Effector memory CD8-positive, alpha-beta T cell (primary cell): ENCODE results near the gene CCDC192.

ENCODE experiments used
- ATAC-seq: fragments of 150-1000 bp; cut with Tn5 transposase; replicated peaks from 2 replicates; pipeline ENCODE4 v1.10.0; 2021; ENCODE audit warnings: mild to moderate bottlenecking, moderate library complexity
- DNase-seq, 3 experiments: peaks; one replicate each; pipeline ENCODE4 v3.0.0; 2021
- H3K27ac Mint-ChIP-seq, 2 donors: one replicate each; pipeline ENCODE4 v1.8.0; 2022; ENCODE audit warnings: mild to moderate bottlenecking in 2 of 2, mixed read lengths in 2 of 2, moderate library complexity in 2 of 2
- H3K27me3 Mint-ChIP-seq, 2 donors: one replicate each; pipeline ENCODE4 v1.8.0; 2022; ENCODE audit warnings: mixed read lengths in 2 of 2
- H3K36me3 Mint-ChIP-seq: one replicate; pipeline ENCODE4 v1.8.0; 2022; ENCODE audit warnings: mild to moderate bottlenecking, moderate library complexity, mixed read lengths; ENCODE audit not compliant: insufficient read depth
- H3K4me1 Mint-ChIP-seq, 2 donors: one replicate each; pipeline ENCODE4 v1.8.0; 2022; ENCODE audit warnings: low read depth in 2 of 2, mixed read lengths in 2 of 2
- H3K4me3 Mint-ChIP-seq, 2 donors: one replicate each; pipeline ENCODE4 v1.8.0; 2022; ENCODE audit warnings: mild to moderate bottlenecking in 2 of 2, mixed read lengths in 2 of 2, moderate library complexity in 2 of 2
- H3K9me3 Mint-ChIP-seq, 2 donors: one replicate each; pipeline ENCODE4 v1.8.0; 2022; ENCODE audit warnings: mixed read lengths in 2 of 2

The CCDC192 gene

DNA sequence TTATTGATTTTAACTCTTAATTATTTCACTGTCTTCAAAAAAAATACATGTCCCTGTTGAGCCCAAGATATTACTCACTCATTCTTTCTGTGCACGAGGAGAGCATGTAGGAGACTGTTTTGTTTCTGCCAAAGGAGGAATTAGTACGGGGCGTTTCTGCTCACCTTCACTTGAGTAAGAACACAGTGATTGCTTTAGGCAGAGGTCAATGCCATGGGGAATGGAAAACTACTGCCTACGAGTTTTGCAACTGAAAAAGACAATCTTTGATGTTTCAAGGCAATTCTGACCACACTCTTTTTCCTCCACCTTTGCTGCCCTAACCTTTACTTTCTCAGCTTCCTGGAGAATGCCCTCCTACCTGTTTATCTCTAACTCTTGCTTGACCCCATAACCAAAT lies 109.4 kb downstream of the CCDC192 start:
- no peak overlapping the region for H3K4me3 Mint-ChIP-seq
- H3K27ac Mint-ChIP-seq = no peak overlapping the region
- DNase-seq = no peak
- H3K27me3 Mint-ChIP-seq = peaks cover 21 to 32% of the 10 kb centered on the region in 2 donors
- ATAC-seq = no peak
- no peaks in the 10 kb centered on the region for H3K4me1 Mint-ChIP-seq
- no peaks in the 10 kb centered on the region for H3K36me3 Mint-ChIP-seq
- no peaks in the 10 kb centered on the region for H3K9me3 Mint-ChIP-seq

DNA sequence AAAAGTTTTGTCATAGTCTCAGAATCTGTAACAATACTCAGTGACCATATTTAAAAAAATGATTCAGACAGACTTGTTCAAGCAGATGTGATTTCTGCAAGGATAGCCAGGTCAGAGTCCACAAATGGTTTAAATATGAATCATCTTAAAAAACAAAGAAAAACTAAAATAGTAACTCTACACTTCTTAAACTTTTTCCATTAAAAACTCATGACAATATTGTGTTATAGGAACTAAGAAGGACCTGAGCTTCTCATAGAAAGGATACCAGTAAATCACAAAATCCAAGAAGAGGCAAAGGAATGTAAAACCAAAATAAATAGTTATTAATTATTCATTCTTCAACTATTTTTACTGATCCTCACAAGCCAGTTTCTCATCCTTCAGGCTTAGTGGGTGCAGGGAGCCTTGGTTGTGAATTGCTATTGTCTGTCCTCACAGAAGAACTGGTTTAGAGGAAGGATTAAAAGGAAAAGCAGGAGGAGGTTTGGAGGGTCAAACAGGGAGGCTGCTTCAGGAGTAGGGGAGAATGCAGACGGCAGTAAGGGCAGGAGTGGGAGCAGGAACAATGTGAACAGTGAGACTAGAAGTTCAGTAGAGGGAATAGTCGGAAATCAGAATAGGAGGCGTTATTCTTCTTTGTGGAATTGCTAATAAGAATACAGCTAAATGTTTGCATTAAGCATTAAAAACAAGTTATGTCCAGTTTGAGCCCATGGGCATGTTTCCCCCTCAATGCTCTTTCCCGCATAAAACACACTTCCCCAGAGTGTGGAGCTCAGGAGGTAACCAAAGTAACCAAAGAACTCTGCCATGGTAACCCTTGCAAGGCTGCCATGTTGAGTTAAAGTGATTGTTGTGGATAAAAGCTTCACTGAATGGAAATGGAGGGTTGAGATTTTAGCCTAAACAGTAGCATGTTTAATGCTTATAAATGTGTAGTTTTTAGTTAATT lies 110.7 kb downstream of the CCDC192 start:
- Mint-ChIP-seq H3K36me3 (no peaks in the 10 kb centered on the region), H3K4me3 (no peak overlapping the region), H3K9me3 (no peaks in the 10 kb centered on the region), H3K27me3 (peaks cover 31 to 34% of the 10 kb centered on the region in 2 donors), H3K4me1 (no peaks in the 10 kb centered on the region), H3K27ac (no peak overlapping the region)
- ATAC-seq (no peak), DNase-seq (no peak)

DNA sequence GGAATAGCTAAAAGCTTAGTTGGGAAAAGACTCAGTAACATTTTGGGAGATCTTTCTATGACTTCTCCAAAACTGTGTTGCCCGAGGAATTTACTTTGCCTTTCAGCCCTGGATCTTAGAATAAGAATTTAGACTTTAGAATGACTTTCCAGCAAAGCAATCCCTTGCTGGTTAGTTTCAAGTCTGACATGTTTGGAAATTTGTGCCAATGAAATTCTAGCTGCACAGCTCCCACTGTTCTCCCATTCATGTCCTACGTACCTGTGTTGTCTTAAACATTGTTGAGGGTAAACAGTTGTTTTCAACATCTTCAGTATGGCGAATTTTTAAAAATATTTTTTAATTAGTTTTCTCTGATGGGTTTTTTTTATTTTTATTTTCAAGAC lies 111.4 kb downstream of the CCDC192 start:
- H3K4me3 Mint-ChIP-seq = no peak overlapping the region
- no peak overlapping the region for H3K27ac Mint-ChIP-seq
- H3K36me3 Mint-ChIP-seq = no peaks in the 10 kb centered on the region
- no peaks in the 10 kb centered on the region for H3K9me3 Mint-ChIP-seq
- no peak for DNase-seq
- H3K4me1 Mint-ChIP-seq = no peaks in the 10 kb centered on the region
- H3K27me3 Mint-ChIP-seq = peaks cover 31 to 34% of the 10 kb centered on the region in 2 donors
- no peak for ATAC-seq

GRCh38 chr5:127820910-127821553 lies 117.8 kb downstream of the CCDC192 start:
- Mint-ChIP-seq H3K27me3 (peaks cover 7 to 9% of the 10 kb centered on the region in 2 donors), H3K9me3 (no peaks in the 10 kb centered on the region), H3K4me3 (no peak overlapping the region), H3K4me1 (no peaks in the 10 kb centered on the region), H3K36me3 (no peaks in the 10 kb centered on the region), H3K27ac (no peak overlapping the region)
- DNase-seq = no peak
- no peak for ATAC-seq

DNA sequence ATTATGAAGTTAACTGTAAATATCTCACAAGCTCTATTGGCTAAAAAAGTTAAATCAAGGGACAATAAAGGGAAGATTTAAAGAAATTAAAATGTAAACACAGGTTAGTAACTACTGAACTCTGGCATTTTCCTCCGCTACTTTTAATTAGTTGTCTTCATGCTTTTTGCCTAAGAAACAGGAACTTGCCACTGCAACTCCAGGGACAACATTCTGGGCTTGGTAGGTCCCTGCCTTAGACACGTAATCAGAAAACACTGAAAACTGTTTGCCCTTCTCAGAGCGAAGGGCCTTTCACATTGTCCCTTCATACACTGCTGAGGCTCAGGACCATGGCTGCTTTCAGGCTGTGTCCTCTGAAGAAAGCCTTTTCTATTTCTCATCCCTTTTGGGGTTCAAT lies 118.7 kb downstream of the CCDC192 start:
- H3K27me3 Mint-ChIP-seq = peaks cover 7 to 9% of the 10 kb centered on the region in 2 donors
- H3K4me1 Mint-ChIP-seq = no peaks in the 10 kb centered on the region
- H3K27ac Mint-ChIP-seq = no peak overlapping the region
- H3K9me3 Mint-ChIP-seq = no peaks in the 10 kb centered on the region
- H3K4me3 Mint-ChIP-seq = no peak overlapping the region
- no peak for DNase-seq
- ATAC-seq = no peak
- H3K36me3 Mint-ChIP-seq = no peaks in the 10 kb centered on the region

DNA sequence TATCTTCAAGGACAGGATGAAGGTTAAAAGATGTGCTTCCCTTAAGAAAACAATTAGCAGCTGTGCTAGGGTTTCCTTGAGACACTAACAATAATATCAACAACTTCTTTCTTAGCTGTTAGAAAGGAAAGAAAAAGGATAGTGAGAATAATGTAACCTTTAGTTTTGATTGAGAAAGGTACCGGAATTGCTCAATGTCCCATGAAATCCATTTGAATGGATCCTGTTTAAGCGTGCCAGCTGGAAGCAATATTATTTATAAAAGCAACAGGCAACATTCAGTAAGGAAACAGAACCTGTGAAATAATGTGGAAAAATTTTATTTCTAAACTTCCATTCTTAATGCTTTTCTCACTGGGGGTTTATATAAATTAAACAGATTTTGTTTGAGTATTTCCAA lies 120.9 kb downstream of the CCDC192 start:
- H3K9me3 Mint-ChIP-seq = no peaks in the 10 kb centered on the region
- ATAC-seq (no peak), DNase-seq (no peak)
- H3K4me3 Mint-ChIP-seq = no peak overlapping the region
- H3K4me1 Mint-ChIP-seq = no peaks in the 10 kb centered on the region
- H3K36me3 Mint-ChIP-seq = no peaks in the 10 kb centered on the region
- H3K27me3 Mint-ChIP-seq = peaks cover 4 to 17% of the 10 kb centered on the region in 2 donors
- no peak overlapping the region for H3K27ac Mint-ChIP-seq

GRCh38 chr5:127826011-127826410 lies 122.8 kb downstream of the CCDC192 start:
- Mint-ChIP-seq H3K36me3 (no peaks in the 10 kb centered on the region), H3K27me3 (peaks cover 7 to 17% of the 10 kb centered on the region in 2 donors), H3K4me1 (no peaks in the 10 kb centered on the region), H3K27ac (no peak overlapping the region), H3K9me3 (no peaks in the 10 kb centered on the region), H3K4me3 (no peak overlapping the region)
- no peak for DNase-seq
- ATAC-seq = no peak

- H3K4me1 Mint-ChIP-seq = no peaks in the 10 kb centered on the region
- H3K36me3 Mint-ChIP-seq = no peaks in the 10 kb centered on the region
- DNase-seq (no peak), ATAC-seq (no peak)
- no peak overlapping the region for H3K4me3 Mint-ChIP-seq
- no peaks in the 10 kb centered on the region for H3K9me3 Mint-ChIP-seq
- no peak overlapping the region for H3K27ac Mint-ChIP-seq
- H3K27me3 Mint-ChIP-seq = peaks cover 7 to 17% of the 10 kb centered on the region in 2 donors
Measured at GRCh38 chr5:127827451-127827850, 124.3 kb downstream of the CCDC192 start.

- H3K9me3 Mint-ChIP-seq = no peaks in the 10 kb centered on the region
- no peaks in the 10 kb centered on the region for H3K36me3 Mint-ChIP-seq
- no peaks in the 10 kb centered on the region for H3K4me1 Mint-ChIP-seq
- DNase-seq = no peak
- ATAC-seq = no peak
- no peak overlapping the region for H3K4me3 Mint-ChIP-seq
- H3K27me3 Mint-ChIP-seq = peaks cover 7 to 17% of the 10 kb centered on the region in 2 donors
- no peak overlapping the region for H3K27ac Mint-ChIP-seq
Measured at GRCh38 chr5:127830157-127830556, 127.0 kb downstream of the CCDC192 start.

GRCh38 chr5:127830829-127831598 lies 127.8 kb downstream of the CCDC192 start:
- Mint-ChIP-seq H3K4me1 (no peaks in the 10 kb centered on the region), H3K9me3 (no peaks in the 10 kb centered on the region), H3K27ac (no peak overlapping the region), H3K27me3 (peaks cover 7 to 17% of the 10 kb centered on the region in 2 donors), H3K36me3 (no peaks in the 10 kb centered on the region), H3K4me3 (no peak overlapping the region)
- DNase-seq = no peak
- no peak for ATAC-seq

GRCh38 chr5:127832067-127832466 lies 128.9 kb downstream of the CCDC192 start:
- H3K9me3 Mint-ChIP-seq = no peaks in the 10 kb centered on the region
- ATAC-seq (no peak), DNase-seq (no peak)
- H3K36me3 Mint-ChIP-seq = no peaks in the 10 kb centered on the region
- H3K27me3 Mint-ChIP-seq = peaks cover 7 to 17% of the 10 kb centered on the region in 2 donors
- no peak overlapping the region for H3K4me3 Mint-ChIP-seq
- no peaks in the 10 kb centered on the region for H3K4me1 Mint-ChIP-seq
- H3K27ac Mint-ChIP-seq = no peak overlapping the region

DNA sequence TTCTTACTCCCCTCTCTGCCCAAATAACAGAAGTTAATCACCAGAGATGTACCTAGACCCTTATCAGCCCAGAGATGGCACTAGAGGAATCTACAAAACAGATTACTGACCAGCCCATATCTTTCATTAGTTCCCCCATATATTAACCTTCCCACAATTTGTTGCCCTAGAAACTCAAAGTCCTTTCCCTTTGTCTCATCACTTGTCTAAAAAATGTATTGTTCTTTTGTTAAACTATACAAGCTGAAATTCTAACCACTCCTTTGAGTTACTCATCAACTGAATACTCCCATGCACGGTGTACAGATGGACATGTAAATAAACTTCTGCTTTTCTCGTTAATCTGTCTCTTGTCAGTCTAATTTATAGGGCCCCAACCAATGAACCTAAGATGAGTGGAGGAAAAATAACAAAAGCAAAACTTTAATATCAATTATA lies 130.9 kb downstream of the CCDC192 start:
- no peak for ATAC-seq
- no peaks in the 10 kb centered on the region for H3K9me3 Mint-ChIP-seq
- peaks cover 0 to 2% of the 10 kb centered on the region in 2 donors for H3K27me3 Mint-ChIP-seq
- DNase-seq = no peak
- H3K27ac Mint-ChIP-seq = no peak overlapping the region
- no peaks in the 10 kb centered on the region for H3K36me3 Mint-ChIP-seq
- no peak overlapping the region for H3K4me3 Mint-ChIP-seq
- H3K4me1 Mint-ChIP-seq = peaks cover 0 to 8% of the 10 kb centered on the region in 2 donors

DNA sequence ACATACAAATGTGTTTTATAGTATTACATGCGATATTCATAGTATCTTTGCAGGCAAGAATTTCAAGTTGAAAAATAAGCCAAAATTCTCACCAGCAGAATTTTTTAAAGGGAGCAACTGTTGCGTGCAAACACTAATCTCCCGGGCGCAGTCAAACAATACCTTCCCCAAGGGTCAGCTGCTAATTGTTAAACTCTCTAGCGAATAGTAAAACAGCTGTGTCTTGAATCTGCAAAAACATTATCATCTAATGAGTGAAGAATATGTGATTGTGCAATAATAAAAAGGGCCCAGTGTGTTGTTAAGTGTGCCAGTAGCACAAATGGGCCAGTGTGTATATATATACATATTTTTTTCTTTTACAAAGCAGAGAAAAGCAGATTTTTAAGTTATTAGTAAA lies 131.4 kb downstream of the CCDC192 start:
- no peaks in the 10 kb centered on the region for H3K9me3 Mint-ChIP-seq
- DNase-seq (no peak), ATAC-seq (no peak)
- no peaks in the 10 kb centered on the region for H3K27me3 Mint-ChIP-seq
- H3K4me1 Mint-ChIP-seq = peaks cover 0 to 8% of the 10 kb centered on the region in 2 donors
- no peak overlapping the region for H3K27ac Mint-ChIP-seq
- H3K4me3 Mint-ChIP-seq = no peak overlapping the region
- no peaks in the 10 kb centered on the region for H3K36me3 Mint-ChIP-seq
